ENCODE results near the gene ALDH5A1. TPM values are rescaled to one million over a fixed set of nuclear protein-coding genes. Genes with fewer than 3 reads are reported as not detected.

ALDH5A1 gene
- total and polyA plus RNA-seq, 2 of the 13 experiments (the other 11 are each of a cell fraction or from before 2014, with no cell fraction given) = 12.8 to 32.5 TPM

- TF ChIP-seq ZBTB39 (CRISPR knock-in tag; IDR thresholded peaks at IDR 0.05) (no peak), HINFP (CRISPR knock-in tag; IDR thresholded peaks at IDR 0.05; ENCODE audit: low read depth) (peak; percentile 67), FOXM1 (CRISPR knock-in tag; IDR thresholded peaks at IDR 0.05) (no peak), FOXP1 (IDR thresholded peaks at IDR 0.05) (no peak), FOXP1 (CRISPR knock-in tag; IDR thresholded peaks at IDR 0.05) (0 out of 2 replicates have a peak, but pooled peaks have one; percentile 13), KDM5A (IDR thresholded peaks at IDR 0.05; ENCODE audit: borderline replicate concordance, low read length) (peak; percentile 52; the same call in 1 of the 2 replicates), ZSCAN20 (CRISPR knock-in tag; IDR thresholded peaks at IDR 0.05; ENCODE audit: borderline replicate concordance) (peak; percentile 85; the same call in 1 of the 2 replicates), BRD4 (CRISPR knock-in tag; IDR thresholded peaks at IDR 0.05) (peak; percentile 22; the same call in 1 of the 2 replicates), ZNF615 (CRISPR knock-in tag; IDR thresholded peaks at IDR 0.05; ENCODE audit: borderline replicate concordance) (peak; percentile 80; the same call in 1 of the 2 replicates), ZNF790 (CRISPR knock-in tag; IDR thresholded peaks at IDR 0.05; ENCODE audit: borderline replicate concordance) (no peak; the same call in 1 of the 2 replicates), ZNF7 (CRISPR knock-in tag; IDR thresholded peaks at IDR 0.05) (no peak), GTF2F1 (IDR thresholded peaks at IDR 0.05; ENCODE audit: low read length) (no peak), ZKSCAN5 (CRISPR knock-in tag; IDR thresholded peaks at IDR 0.05) (no peak; the same call in 1 of the 2 replicates), ZFP90 (CRISPR knock-in tag; IDR thresholded peaks at IDR 0.05; ENCODE audit: borderline replicate concordance) (peak; percentile 90), ARID2 (CRISPR knock-in tag; IDR thresholded peaks at IDR 0.05; ENCODE audit: borderline replicate concordance) (no peak), KDM4B (CRISPR knock-in tag; IDR thresholded peaks at IDR 0.05) (0 out of 2 replicates have a peak, but pooled peaks have one; percentile 59), SCMH1 (CRISPR knock-in tag; IDR thresholded peaks at IDR 0.05; ENCODE audit: borderline replicate concordance) (no peak), RFX3 (CRISPR knock-in tag; IDR thresholded peaks at IDR 0.05) (no peak), ZMYM3 (CRISPR knock-in tag; IDR thresholded peaks at IDR 0.05) (peak; percentile 8; the same call in 1 of the 2 replicates), CBX1 (IDR thresholded peaks at IDR 0.05; ENCODE audit: low read depth) (peak; percentile 31), ZNF883 (CRISPR knock-in tag; IDR thresholded peaks at IDR 0.05; ENCODE audit: not compliant biosample characterization) (peak; percentile 89), ATF1 (CRISPR knock-in tag; IDR thresholded peaks at IDR 0.05) (no peak), ZNF704 (CRISPR knock-in tag; IDR thresholded peaks at IDR 0.05; ENCODE audit: borderline replicate concordance) (peak; percentile 58; the same call in 1 of the 2 replicates), PBX3 (CRISPR knock-in tag; IDR thresholded peaks at IDR 0.05; ENCODE audit: borderline replicate concordance) (no peak)
Observed at GRCh38 chr6:24494821-24495795, at the start of gene ALDH5A1 (continued).

Measured in HepG2 (cell line).